Stimulated activated CD4-positive, alpha-beta T cell treated with anti-CD3 and anti-CD28 coated beads, Interleukin-2, amount 100 ng/mL, for 24 hours (primary cell): ENCODE data around the gene NFU1.
"Not testable (repeated sequence)": the region's sequence is repeated elsewhere in the genome, so short reads cannot be mapped to it uniquely, and the experiment has no call there.

Source experiments
- DNase-seq, 2 donors: peaks; one replicate each; pipeline ENCODE4 v3.0.0-alpha.2; 2020

Gene NFU1

DNA sequence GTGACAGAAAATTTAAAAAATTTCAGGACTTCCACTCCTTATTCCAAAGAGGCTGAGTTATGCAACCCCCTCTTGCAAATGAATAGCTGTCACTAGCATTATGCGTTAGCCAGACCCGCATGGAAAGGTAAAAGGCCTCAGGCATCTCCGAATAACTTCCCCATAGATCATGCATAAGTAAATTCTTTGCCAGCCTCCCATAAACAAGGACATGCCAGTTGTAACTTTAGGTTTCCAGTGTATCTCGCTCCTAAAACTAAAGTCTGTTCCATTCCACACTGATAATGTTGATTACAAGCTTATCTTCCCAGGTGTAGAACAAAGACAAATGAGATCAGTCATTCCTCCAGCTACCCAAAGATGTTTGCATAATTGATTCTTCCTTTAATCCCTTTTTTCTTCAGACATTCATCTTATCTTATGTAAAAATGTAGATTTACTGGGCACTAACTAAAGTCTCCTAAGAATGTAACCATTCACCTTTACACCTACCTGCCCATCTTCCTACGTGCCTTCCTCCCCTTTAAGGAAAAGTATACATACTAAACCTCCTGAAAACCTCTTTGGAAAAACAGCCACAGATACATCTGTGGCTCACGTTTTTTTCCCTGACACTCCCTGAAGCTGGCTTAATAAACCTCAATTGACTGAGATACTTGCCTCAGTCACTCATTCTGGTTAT lies 13.6 kb upstream of the NFU1 start:
- DNase-seq: no peak

DNA sequence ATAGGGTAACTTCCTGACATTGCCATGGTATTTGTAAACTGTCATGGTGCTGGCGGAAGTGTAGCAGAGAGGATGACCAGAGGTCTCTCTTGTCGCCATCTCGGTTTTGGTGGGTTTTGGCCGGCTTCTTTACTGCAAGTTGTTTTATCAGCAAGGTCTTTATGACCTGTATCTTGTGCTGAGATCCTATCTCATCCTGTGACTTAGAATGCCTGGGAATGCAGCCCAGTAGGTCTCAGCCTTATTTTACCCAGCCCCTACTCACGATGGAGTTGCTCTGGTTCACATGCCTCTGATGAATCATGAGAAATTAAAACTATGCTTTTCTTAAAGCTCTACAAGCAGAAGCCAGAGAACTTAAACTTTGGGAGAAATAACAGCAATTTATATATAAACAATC lies 12.7 kb upstream of the NFU1 start:
- no peak for DNase-seq

GRCh38 chr2:69443673-69444072 lies 6.4 kb upstream of the NFU1 start:
- DNase-seq: not testable (repeated sequence)

GRCh38 chr2:69439499-69439898 lies 2.3 kb upstream of the NFU1 start:
- DNase-seq: not testable (repeated sequence)

GRCh38 chr2:69438580-69438979 lies 1.3 kb upstream of the NFU1 start:
- no peak for DNase-seq

GRCh38 chr2:69437751-69438154 lies 518 bp upstream of the NFU1 start:
- no peak for DNase-seq

DNA sequence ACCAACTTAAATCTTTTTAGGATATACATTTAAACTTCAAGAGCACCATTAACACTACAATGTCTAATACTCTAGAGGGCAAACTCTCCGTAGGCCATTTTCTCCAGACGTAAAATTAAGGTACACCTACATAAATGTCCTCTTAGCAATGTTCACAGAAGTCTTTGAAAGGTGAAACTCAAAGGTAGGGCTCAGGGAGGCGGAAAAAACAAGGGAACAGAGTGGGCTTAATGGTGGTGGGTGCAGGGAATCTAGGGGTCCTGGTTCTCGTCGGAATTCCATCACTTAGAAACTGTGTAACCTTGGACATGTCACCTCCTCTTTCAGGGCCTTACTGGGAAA lies 668 bp downstream of the NFU1 start:
- DNase-seq: no peak

- no peak for DNase-seq
Measured at GRCh38 chr2:69434753-69435152, 2.5 kb downstream of the NFU1 start.

- DNase-seq: no peak
Measured at GRCh38 chr2:69429491-69430183, 7.6 kb downstream of the NFU1 start.

GRCh38 chr2:69428981-69429380 lies 8.3 kb downstream of the NFU1 start:
- no peak for DNase-seq

GRCh38 chr2:69424419-69424818 lies 12.8 kb downstream of the NFU1 start:
- no peak for DNase-seq

DNA sequence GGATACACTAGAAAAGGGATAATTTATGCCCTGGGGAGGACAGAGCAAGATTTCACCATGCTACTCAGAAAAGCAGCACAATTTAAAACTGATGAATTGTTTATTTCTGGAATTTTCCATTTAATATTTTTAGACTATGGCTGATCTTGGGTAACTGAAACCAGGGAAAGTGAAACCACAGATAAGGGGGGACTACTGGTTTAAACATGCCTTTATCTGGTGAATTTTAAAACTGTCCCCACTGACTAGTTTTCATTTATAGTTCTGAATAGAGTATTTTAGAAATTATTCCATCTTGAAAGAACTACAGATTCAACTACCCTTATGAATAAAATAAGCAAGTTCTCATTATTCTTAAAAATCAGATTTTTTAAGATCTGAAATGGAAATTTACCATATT lies 15.0 kb downstream of the NFU1 start:
- DNase-seq: no peak

DNA sequence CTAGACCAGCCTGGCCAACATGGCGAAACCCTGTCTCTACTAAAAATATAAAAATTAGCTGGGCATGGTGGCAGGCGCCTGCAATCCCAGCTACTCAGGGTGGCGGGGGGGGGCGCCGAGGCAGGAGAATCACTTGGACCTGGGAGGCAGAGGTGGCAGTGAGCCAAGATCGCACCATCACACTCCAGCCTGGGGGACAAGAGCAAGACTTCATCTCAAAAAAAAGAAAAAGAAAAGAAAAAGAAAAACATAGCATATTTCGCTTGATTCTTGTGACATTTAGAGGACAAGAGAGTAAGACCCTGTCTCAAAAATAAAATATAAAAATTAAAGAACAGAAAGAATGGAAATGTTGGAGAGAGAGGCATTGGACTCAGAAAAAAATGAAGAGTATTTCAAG lies 18.1 kb downstream of the NFU1 start:
- not testable (repeated sequence) for DNase-seq

GRCh38 chr2:69416147-69416546 lies 21.1 kb downstream of the NFU1 start:
- no peak for DNase-seq

DNA sequence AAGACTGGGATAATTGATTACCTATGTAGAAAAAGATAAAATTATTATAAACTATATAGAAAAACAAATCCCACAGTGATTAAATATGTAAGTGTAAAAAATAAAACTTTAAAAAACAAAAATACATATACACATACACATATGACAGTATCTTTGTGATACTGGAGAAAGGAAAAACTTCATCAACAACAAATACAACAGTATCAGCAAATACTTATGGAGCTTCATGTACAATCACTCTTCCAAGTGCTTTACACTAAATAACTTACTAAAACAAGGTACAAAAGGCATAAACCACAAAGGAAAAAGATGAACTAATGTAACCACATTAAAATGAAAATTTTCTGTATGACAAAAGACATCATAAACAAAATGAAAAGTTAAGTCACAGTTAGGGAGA lies 26.1 kb downstream of the NFU1 start:
- DNase-seq: no peak

- no peak for DNase-seq
Measured at GRCh38 chr2:69405306-69405705, 31.9 kb downstream of the NFU1 start.

DNA sequence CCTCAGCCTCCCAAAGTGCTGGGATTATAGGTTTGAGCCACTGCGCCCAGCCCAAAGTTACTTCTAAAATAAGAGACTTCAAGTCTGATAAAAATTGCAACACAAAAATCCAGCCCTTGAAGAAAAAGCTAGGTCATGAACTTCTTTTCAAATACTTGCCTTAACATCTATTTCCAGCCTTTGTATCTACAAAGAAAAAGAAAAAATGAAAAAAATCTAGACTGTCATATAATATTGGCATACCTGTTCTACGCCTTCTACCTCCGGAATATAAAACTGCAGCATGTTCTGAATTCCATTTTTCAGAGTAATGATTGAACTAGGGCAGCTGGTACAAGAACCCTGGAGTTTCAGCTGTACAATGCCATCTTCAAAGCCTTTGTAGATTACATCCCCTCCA lies 37.1 kb downstream of the NFU1 start:
- no peak for DNase-seq

DNA sequence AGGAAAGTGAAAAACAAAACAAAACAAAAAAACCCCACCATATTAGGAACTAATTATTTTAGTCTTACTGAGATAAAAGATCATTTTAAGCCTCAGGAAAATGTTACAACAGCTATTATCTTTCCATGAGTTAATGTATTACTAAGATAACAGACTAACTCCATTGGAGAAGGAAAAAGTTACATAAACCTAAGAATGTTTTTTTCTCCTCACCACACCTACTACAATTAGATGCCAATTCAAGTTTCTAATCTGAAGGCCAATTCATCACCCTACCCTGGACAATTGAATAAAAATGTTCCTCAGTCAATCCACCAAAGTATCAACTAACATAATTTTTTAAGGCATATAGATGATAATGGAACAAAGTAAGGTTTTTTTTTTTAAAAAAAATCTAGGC lies 40.0 kb downstream of the NFU1 start:
- no peak for DNase-seq

- DNase-seq: no peak
Measured at GRCh38 chr2:69395866-69396265, 41.4 kb downstream of the NFU1 start.

DNA sequence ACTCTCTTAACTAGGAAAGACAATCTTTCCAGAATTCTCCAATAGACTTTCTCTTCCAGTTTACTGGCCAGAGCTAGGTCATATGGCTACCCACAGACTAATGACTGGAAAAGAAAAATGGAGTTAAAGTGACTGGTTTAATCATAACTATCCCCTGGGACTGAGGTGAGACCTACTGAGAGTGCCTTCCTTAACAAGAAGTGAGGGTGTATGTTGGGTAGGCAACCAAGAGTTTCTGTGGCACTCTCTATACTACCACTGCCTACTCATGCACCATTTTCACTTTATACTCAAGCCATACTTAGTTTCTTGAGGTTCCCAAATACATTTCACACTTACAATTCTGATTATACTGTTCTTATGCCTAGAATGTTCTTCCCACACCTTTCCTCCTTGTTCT lies 43.3 kb downstream of the NFU1 start:
- DNase-seq: no peak

DNA sequence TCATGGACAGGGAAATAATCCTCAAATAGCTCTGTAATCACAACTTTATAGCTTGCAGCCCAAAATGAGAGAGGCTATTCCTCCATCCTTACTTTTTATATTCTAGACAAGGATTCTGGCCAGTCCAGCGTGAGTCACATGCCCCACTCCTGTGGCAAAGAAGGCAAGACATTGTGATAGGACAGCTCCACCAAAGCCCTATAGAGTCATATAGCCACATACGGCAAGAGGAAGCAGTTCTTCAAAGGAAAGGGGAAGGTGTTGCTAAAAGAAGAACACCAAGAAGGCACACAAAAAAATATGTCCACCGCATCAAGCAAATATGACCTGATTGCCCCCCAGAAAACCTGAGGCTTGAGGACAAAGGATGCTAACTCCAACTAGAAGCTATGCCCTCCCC lies 46.8 kb downstream of the NFU1 start:
- DNase-seq: no peak

DNA sequence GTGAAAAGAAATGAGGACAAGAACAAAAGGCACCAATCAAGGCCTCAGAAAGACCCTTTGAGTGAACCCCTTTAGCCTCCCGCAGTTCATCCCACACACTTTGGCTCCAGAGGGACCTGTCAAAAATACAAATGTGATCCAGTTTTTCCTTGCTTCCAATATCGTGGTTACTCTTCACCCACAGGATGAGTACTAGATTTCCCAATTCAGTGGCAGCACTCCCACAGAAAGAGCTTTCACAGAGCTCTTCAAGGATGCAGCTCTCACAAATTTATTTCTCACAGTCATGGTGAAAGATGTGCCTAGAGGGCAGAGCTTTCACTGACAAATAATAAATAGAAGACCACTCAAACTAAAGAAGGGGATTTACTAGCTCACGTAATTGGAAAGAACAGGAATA lies 47.2 kb downstream of the NFU1 start:
- no peak for DNase-seq

GRCh38 chr2:69389271-69389670 lies 48.0 kb downstream of the NFU1 start:
- DNase-seq: no peak

- no peak for DNase-seq
Measured at GRCh38 chr2:69387770-69388481, 49.3 kb downstream of the NFU1 start.
